Vagina (tissue), 2 donors: ENCODE data around the gene MESP2.

Experiments used
- CTCF ChIP-seq, 3 experiments: fragments of 450-650 bp in 2 of 3; fragments of 200-600 bp in 1 of 3; sonication (generic) in 1 of 3; IDR thresholded peaks; one replicate each; pipeline ENCODE4 v1.5.1; 2017 to 2019; ENCODE audit warnings: antibody characterized with exemption in 3 of 3, mild to moderate bottlenecking in 2 of 3, moderate library complexity in 2 of 3
- POLR2A ChIP-seq, 2 donors: fragments of 450-650 bp; IDR thresholded peaks; one replicate each; pipeline ENCODE4 v1.6.1; 2017; ENCODE audit warnings: antibody characterized with exemption in 2 of 2, mild to moderate bottlenecking in 2 of 2, moderate library complexity in 2 of 2
- POLR2AphosphoS5 ChIP-seq, 2 donors: sonication (generic); formaldehyde crosslinking; IDR thresholded peaks; one replicate each; pipeline ENCODE4 v1.9.0; 2017; ENCODE audit warnings: antibody characterized with exemption in 2 of 2, mild to moderate bottlenecking in 2 of 2, low read depth in 1 of 2; ENCODE audit not compliant: insufficient read depth in 1 of 2

- TF ChIP-seq POLR2A (IDR thresholded peaks at IDR 0.05) = no peak
- TF ChIP-seq CTCF (IDR thresholded peaks at IDR 0.05) = no peak
- TF ChIP-seq POLR2AphosphoS5 (IDR thresholded peaks at IDR 0.05; ENCODE audit: insufficient read depth in 1 of 2, low read depth in 1 of 2) = no peak
Measured at GRCh38 chr15:89808160-89808870, 32.2 kb downstream of the MESP2 start.
